GM12878 (cell line): ENCODE measurements around the gene PCDHB11. TPM values are rescaled to one million over a fixed set of nuclear protein-coding genes. Genes with fewer than 3 reads are reported as not detected.
"Not testable (repeated sequence)": the region's sequence is repeated elsewhere in the genome, so short reads cannot be mapped to it uniquely, and the experiment has no call there.

ENCODE experiments used
- ATAC-seq: fragments of 200-7000 bp; cut with Tn5 transposase; 3 replicates; pipeline ENCODE4 v1.9.1; 2020; ENCODE audit warnings: mild to moderate bottlenecking, moderate library complexity
- BruUV-seq: library from RNA; stranded (reverse); fragments of 400-500 nt; replicated peaks from 2 replicates; lab custom pipeline; 2021; lab: Mats Ljungman, UMichigan
- CTCF ChIA-PET: fragments of 300-600 bp; sonication (Branson Sonifier 250); formaldehyde crosslinking; extraction: SDS; loops from one replicate; lab custom pipeline; 2021; ENCODE audit warnings: inconsistent platforms; lab: Yijun Ruan, JAX
- POLR2A ChIA-PET: fragments of 350-600 bp; formaldehyde crosslinking; extraction: SDS; loops from one replicate; lab custom pipeline; 2021; ENCODE audit warnings: inconsistent platforms; lab: Charles Lee
- RAD21 ChIA-PET: fragments of 300-600 bp; sonication (Branson Sonifier 250); formaldehyde crosslinking; loops from one replicate; lab custom pipeline; 2023; ENCODE audit warnings: antibody characterized with exemption; ENCODE audit not compliant: unreplicated experiment; lab: Charles Lee
- SMC1A ChIA-PET: fragments of 300-600 bp; sonication (Branson Sonifier 250); formaldehyde crosslinking; loops from one replicate; lab custom pipeline; 2023; ENCODE audit not compliant: unreplicated experiment, uncharacterized antibody; lab: Charles Lee
- DNase-seq: peaks from one replicate; pipeline ENCODE4 v3.0.0-alpha.2; 2011; ENCODE audit warnings: low read depth, low spot score
- FAIRE-seq: peaks from 3 replicates; lab custom pipeline; 2011; peaks lifted over from hg19 to GRCh38; lab: Jason Lieb, UNC
- H2AFZ ChIP-seq: 2 replicates; pipeline ENCODE4 v1.6.0; 2011; ENCODE audit warnings: low read depth, low read length, control low read depth; ENCODE audit not compliant: control insufficient read depth
- H3K27ac ChIP-seq: 2 replicates; pipeline ENCODE4 v1.5.1; 2011; ENCODE audit warnings: control low read depth; ENCODE audit not compliant: control insufficient read depth, insufficient read depth
- H3K27me3 ChIP-seq, 2 experiments: replicated peaks in 1 of 2; 2 replicates each; pipeline versions ENCODE4 v1.6.0 to v1.6.1; 2011; ENCODE audit warnings: low read length in 1 of 2; ENCODE audit not compliant: control insufficient read depth in 2 of 2, insufficient read depth in 2 of 2
- H3K36me3 ChIP-seq, 2 experiments: 2 replicates each; pipeline ENCODE4 v1.5.1; 2011; ENCODE audit warnings: low read length in 1 of 2; ENCODE audit not compliant: control insufficient read depth in 2 of 2, insufficient read depth in 2 of 2
- H3K4me1 ChIP-seq: 2 replicates; pipeline ENCODE4 v1.6.1; 2011; ENCODE audit warnings: mild to moderate bottlenecking, low read length, moderate library complexity, mixed read lengths; ENCODE audit not compliant: control insufficient read depth, insufficient read depth
- H3K4me2 ChIP-seq: 2 replicates; pipeline ENCODE4 v1.6.0; 2011; ENCODE audit warnings: control low read depth; ENCODE audit not compliant: control insufficient read depth, insufficient read depth
- H3K4me3 ChIP-seq: fragments of 200-600 bp; sonication (generic); 2 replicates; pipeline ENCODE4 v1.5.1; 2016
- H3K79me2 ChIP-seq: 2 replicates; pipeline ENCODE4 v1.6.0; 2011; ENCODE audit warnings: low read length; ENCODE audit not compliant: control insufficient read depth, insufficient read depth
- H3K9ac ChIP-seq: 2 replicates; pipeline ENCODE4 v1.8.0; 2011; ENCODE audit warnings: low read length, control low read depth, mixed read lengths; ENCODE audit not compliant: control insufficient read depth, insufficient read depth
- H3K9me3 ChIP-seq: replicated peaks from 3 replicates; pipeline ENCODE4 v1.5.1; 2011; ENCODE audit warnings: mild to moderate bottlenecking, low read length; ENCODE audit not compliant: control insufficient read depth, insufficient read depth
- H4K20me1 ChIP-seq: 2 replicates; pipeline ENCODE4 v1.6.0; 2011; ENCODE audit not compliant: control insufficient read depth, insufficient read depth
- RAD21 ChIP-seq: IDR thresholded peaks from 2 replicates; pipeline ENCODE4 v1.6.1; 2011; ENCODE audit warnings: mild to moderate bottlenecking, low read depth, low read length, moderate library complexity; ENCODE audit not compliant: insufficient read depth
- WGBS: methylation state at CpG from one replicate; pipeline ENCODE4 v1.1.6; 2016; ENCODE audit warnings: low lambda C conversion rate; ENCODE audit not compliant: insufficient replicate concordance, insufficient coverage; ENCODE audit errors: missing lambda C conversion rate; 5-methylcytosine and 5-hydroxymethylcytosine counted together
- in situ Hi-C: fragments of 300-500 bp; cut with MboI; formaldehyde crosslinking; loops from 9 replicates; pipeline ENCODE4 v1.14.3; 2018; ENCODE audit warnings: mixed read lengths
- intact Hi-C: fragments of 100-400 bp; cut with micrococcal nuclease; formaldehyde crosslinking; loops from one replicate; pipeline ENCODE4 v1.14.2; 2022; ENCODE audit not compliant: unreplicated experiment
- polyA plus RNA-seq, 11 experiments: library from polyadenylated mRNA; depleted of rRNA in 4 of 11; unstranded in 6 of 11; stranded (reverse) in 5 of 11; fragments of >200 nt; fragmentation: Nextera tagmentation in 4 of 11; fragmentation: Illumina TruSeq in 1 of 11; extraction: Ambion mirVana in 4 of 11; extraction: Trizol in 1 of 11; gene quantifications; 1 replicate in 1 of 11; 2 replicates in 10 of 11; pipeline versions ENCODE4 v1.2.1 to v1.2.3, GENCODE V29; 2011 to 2016; ENCODE audit warnings: inconsistent platforms in 2 of 11, missing spikeins in 2 of 11, low read depth in 1 of 11
- total RNA-seq, 4 experiments: library from RNA; depleted of rRNA in 3 of 4; stranded (reverse); fragments of >200 nt in 3 of 4; fragmentation: Illumina TruSeq in 1 of 4; extraction: Trizol in 1 of 4; gene quantifications; 2 replicates each; pipeline versions ENCODE4 v1.2.1 to v1.2.3, GENCODE V29; 2013 to 2021
- TF ChIP-seq, protein P1 (sequence below), 3 experiments: IDR thresholded peaks in 2 of 3; conservative IDR thresholded peaks in 1 of 3; 2 replicates each; pipeline ENCODE4 v1.5.1; 2011; ENCODE audit warnings: low read depth in 3 of 3, low read length in 3 of 3, mild to moderate bottlenecking in 3 of 3, control low read depth in 2 of 3, moderate library complexity in 2 of 3, inconsistent platforms in 1 of 3, mixed read lengths in 1 of 3; ENCODE audit not compliant: control insufficient read depth in 2 of 3, insufficient read depth in 1 of 3; ENCODE audit errors: extremely low read depth in 1 of 3

Gene PCDHB11
- total and polyA plus RNA-seq, 10 of the 15 experiments (the other 5 are each of a cell fraction or from before 2014, with no cell fraction given), result not detected

DNA sequence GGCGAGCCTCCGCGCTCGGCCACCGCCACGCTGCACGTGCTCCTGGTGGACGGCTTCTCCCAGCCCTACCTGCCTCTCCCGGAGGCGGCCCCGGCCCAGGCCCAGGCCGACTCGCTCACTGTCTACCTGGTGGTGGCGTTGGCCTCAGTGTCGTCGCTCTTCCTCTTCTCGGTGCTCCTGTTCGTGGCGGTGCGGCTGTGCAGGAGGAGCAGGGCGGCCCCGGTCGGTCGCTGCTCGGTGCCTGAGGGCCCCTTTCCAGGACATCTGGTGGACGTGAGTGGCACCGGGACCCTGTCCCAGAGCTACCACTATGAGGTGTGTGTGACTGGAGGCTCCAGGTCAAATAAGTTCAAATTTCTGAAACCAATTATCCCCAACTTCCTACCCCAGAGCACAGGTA is 11.4 kb downstream of the PCDHB11 start:
- BruUV-seq, DNase-seq, H3K4me2 ChIP-seq, FAIRE-seq, H3K36me3 ChIP-seq, H3K4me3 ChIP-seq, H3K9ac ChIP-seq, H3K79me2 ChIP-seq, ATAC-seq, POLR2A ChIA-PET, SMC1A ChIA-PET, H2AFZ ChIP-seq, H3K27me3 ChIP-seq, H3K9me3 ChIP-seq, H4K20me1 ChIP-seq, H3K27ac ChIP-seq, intact Hi-C loops, CTCF ChIA-PET, RAD21 ChIA-PET, H3K4me1 ChIP-seq: not testable (repeated sequence)
- in situ Hi-C loops, result loop anchor here (5.0 to 25.0 kb wide), 2 partner anchors 34 to 351 kb away; partner anchors contain the start of gene PCDHB8
- 71% methylated on average over 19 of the region's 27 CpGs for whole genome bisulfite sequencing

DNA sequence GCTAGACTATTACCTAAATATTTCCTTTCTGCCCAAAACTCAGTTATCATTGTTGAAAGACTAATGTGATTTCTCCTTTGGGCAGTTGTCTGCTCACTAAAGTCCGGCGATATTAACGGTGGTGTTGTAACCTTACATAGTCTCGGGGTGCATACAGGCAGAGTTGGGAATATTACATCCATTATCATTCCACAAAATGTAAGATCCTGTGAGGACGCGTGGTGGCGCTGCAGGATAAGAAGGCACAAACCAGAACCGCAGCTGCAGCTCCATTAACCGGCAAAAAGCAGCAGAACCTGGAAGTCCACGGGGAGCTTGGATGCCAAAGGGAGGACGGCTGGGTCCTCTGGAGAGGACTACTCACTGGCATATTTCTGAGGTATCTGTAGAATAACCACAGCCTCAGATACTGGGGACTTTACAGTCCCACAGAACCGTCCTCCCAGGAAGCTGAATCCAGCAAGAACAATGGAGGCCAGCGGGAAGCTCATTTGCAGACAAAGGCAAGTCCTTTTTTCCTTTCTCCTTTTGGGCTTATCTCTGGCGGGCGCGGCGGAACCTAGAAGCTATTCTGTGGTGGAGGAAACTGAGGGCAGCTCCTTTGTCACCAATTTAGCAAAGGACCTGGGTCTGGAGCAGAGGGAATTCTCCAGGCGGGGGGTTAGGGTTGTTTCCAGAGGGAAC is 14.4 kb downstream of the PCDHB11 start, which contains the start of gene PCDHB13:
TSS of gene PCDHB13 (plus strand) at position 264 of the 684 bp plus-strand sequence. CDS start at position 469, 205 bp downstream.
- intact Hi-C loops, H3K27ac ChIP-seq, RAD21 ChIA-PET, POLR2A ChIA-PET, ATAC-seq, FAIRE-seq, H3K36me3 ChIP-seq, H3K27me3 ChIP-seq, H3K4me3 ChIP-seq, H3K79me2 ChIP-seq, SMC1A ChIA-PET, H3K4me1 ChIP-seq, H3K9me3 ChIP-seq: not testable (repeated sequence)
- WGBS, result 23% methylated on average over 13 of the region's 18 CpGs
- in situ Hi-C loops, result loop anchor here (5.0 to 25.0 kb wide), 2 partner anchors 36 to 349 kb away; partner anchors contain the start of gene PCDHB8
- peak; percentile 21; the same call in 1 of the 2 replicates for TF ChIP-seq RAD21
- TF ChIP-seq, protein P1, sequence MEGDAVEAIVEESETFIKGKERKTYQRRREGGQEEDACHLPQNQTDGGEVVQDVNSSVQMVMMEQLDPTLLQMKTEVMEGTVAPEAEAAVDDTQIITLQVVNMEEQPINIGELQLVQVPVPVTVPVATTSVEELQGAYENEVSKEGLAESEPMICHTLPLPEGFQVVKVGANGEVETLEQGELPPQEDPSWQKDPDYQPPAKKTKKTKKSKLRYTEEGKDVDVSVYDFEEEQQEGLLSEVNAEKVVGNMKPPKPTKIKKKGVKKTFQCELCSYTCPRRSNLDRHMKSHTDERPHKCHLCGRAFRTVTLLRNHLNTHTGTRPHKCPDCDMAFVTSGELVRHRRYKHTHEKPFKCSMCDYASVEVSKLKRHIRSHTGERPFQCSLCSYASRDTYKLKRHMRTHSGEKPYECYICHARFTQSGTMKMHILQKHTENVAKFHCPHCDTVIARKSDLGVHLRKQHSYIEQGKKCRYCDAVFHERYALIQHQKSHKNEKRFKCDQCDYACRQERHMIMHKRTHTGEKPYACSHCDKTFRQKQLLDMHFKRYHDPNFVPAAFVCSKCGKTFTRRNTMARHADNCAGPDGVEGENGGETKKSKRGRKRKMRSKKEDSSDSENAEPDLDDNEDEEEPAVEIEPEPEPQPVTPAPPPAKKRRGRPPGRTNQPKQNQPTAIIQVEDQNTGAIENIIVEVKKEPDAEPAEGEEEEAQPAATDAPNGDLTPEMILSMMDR (IDR thresholded peaks at IDR 0.05 in 2 of 3, conservative IDR thresholded peaks at IDR 0.05 in 1 of 3; ENCODE audit: control insufficient read depth in 2 of 3, extremely low read depth in 1 of 3, insufficient read depth in 1 of 3, low read depth in 3 of 3, low read length in 3 of 3), result peak in 1 of 3 experiments; percentile 14; a peak in 1 of 6 replicates
- TF ChIP-seq, all 136 proteins: peak for 2; not testable (repeated sequence) for 134
- not testable (repeated sequence) for H4K20me1 ChIP-seq, H3K4me2 ChIP-seq, H2AFZ ChIP-seq, H3K9ac ChIP-seq, DNase-seq, BruUV-seq
- CTCF ChIA-PET, result interaction anchor here (0.8 to 1.5 kb wide), 2 partner anchors 12 to 106 kb away, joined by 3 read pairs; partner anchors contain the start of gene TAF7

DNA sequence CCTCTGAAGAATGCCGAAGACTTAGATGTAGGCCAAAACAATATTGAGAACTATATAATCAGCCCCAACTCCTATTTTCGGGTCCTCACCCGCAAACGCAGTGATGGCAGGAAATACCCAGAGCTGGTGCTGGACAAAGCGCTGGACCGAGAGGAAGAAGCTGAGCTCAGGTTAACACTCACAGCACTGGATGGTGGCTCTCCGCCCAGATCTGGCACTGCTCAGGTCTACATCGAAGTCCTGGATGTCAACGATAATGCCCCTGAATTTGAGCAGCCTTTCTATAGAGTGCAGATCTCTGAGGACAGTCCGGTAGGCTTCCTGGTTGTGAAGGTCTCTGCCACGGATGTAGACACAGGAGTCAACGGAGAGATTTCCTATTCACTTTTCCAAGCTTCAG is 15.2 kb downstream of the PCDHB11 start:
- H3K9me3 ChIP-seq, intact Hi-C loops, H3K4me2 ChIP-seq, CTCF ChIA-PET, FAIRE-seq, H3K9ac ChIP-seq, DNase-seq, H3K79me2 ChIP-seq, H3K4me3 ChIP-seq, ATAC-seq, POLR2A ChIA-PET, BruUV-seq, RAD21 ChIA-PET, SMC1A ChIA-PET, H3K27ac ChIP-seq, H3K4me1 ChIP-seq, H4K20me1 ChIP-seq, H3K36me3 ChIP-seq, H2AFZ ChIP-seq, H3K27me3 ChIP-seq: not testable (repeated sequence)
- in situ Hi-C loops, result loop anchor here (5.0 to 25.0 kb wide), 2 partner anchors 37 to 348 kb away; partner anchors contain the start of gene PCDHB8
- WGBS, result 64% methylated on average over 12 of the region's 12 CpGs
